SK-N-SH (cell line): Measurements from ENCODE around the gene ANKH. TPM values are rescaled to one million over a fixed set of nuclear protein-coding genes. Genes with fewer than 3 reads are reported as not detected.

Source experiments
- CTCF ChIA-PET: fragments of 300-600, 350-600 bp; formaldehyde crosslinking; extraction: SDS; loops from one replicate; lab custom pipeline; 2021; lab: Yijun Ruan, JAX
- POLR2A ChIA-PET: fragments of 350-600 bp; sonication (Branson Sonifier 250); formaldehyde crosslinking; extraction: SDS; loops from one replicate; lab custom pipeline; 2020; ENCODE audit warnings: antibody characterized with exemption, inconsistent platforms; lab: Yijun Ruan, JAX
- DNase-seq: peaks from one replicate; pipeline ENCODE4 v3.0.0; 2012
- H2AFZ ChIP-seq: fragments of 200-600 bp; sonication (generic); 2 replicates; pipeline ENCODE4 v1.8.1; 2016; ENCODE audit warnings: antibody characterized with exemption, mild to moderate bottlenecking, low read depth
- H3F3A ChIP-seq: fragments of 200-600 bp; sonication (generic); replicated peaks from 2 replicates; pipeline ENCODE3; 2016; ENCODE audit warnings: antibody characterized with exemption, mild to moderate bottlenecking; ENCODE audit not compliant: insufficient read depth
- H3K27ac ChIP-seq, 2 experiments: fragments of 200-500 bp in 1 of 2; fragments of 200-600 bp in 1 of 2; sonication (Bioruptor generic) in 1 of 2; sonication (generic), shearing (Covaris generic) in 1 of 2; 2 replicates each; pipeline versions ENCODE4 v1.5.1 to v1.6.1; 2014 to 2016; ENCODE audit warnings: low read depth in 2 of 2, inconsistent platforms in 1 of 2, low read length in 1 of 2, mild to moderate bottlenecking in 1 of 2, mixed read lengths in 1 of 2
- H3K27me3 ChIP-seq: fragments of 200-600 bp; sonication (generic), shearing (Covaris generic); 2 replicates; pipeline ENCODE4 v1.6.1; 2016; ENCODE audit warnings: mixed run types; ENCODE audit not compliant: insufficient read depth
- H3K36me3 ChIP-seq, 2 experiments: fragments of 200-500 bp in 1 of 2; fragments of 200-600 bp in 1 of 2; sonication (Bioruptor generic) in 1 of 2; sonication (generic) in 1 of 2; replicated peaks in 1 of 2; 2 replicates each; pipeline versions ENCODE3 to v1.5.1; 2014 to 2016; ENCODE audit warnings: low read length in 1 of 2, mild to moderate bottlenecking in 1 of 2; ENCODE audit not compliant: insufficient read depth in 2 of 2, control insufficient read depth in 1 of 2
- H3K4me1 ChIP-seq, 2 experiments: fragments of 200-500 bp in 1 of 2; fragments of 200-600 bp in 1 of 2; sonication (Bioruptor generic) in 1 of 2; sonication (generic), shearing (Covaris generic) in 1 of 2; 2 replicates each; pipeline versions ENCODE4 v1.5.1 to v1.6.1; 2014 to 2016; ENCODE audit warnings: low read depth in 1 of 2, low read length in 1 of 2, mixed run types in 1 of 2; ENCODE audit not compliant: insufficient read depth in 2 of 2, control insufficient read depth in 1 of 2
- H3K4me2 ChIP-seq: fragments of 200-600 bp; sonication (generic), shearing (Covaris generic); 2 replicates; pipeline ENCODE4 v1.6.1; 2017; ENCODE audit warnings: mixed run types
- H3K4me3 ChIP-seq, 2 experiments: fragments of 200-500 bp in 1 of 2; fragments of 200-600 bp in 1 of 2; sonication (Bioruptor generic) in 1 of 2; sonication (generic), shearing (Covaris generic) in 1 of 2; 2 replicates each; pipeline versions ENCODE4 v1.5.1 to v1.8.1; 2014 to 2016; ENCODE audit warnings: low read depth in 2 of 2, inconsistent platforms in 1 of 2, low read length in 1 of 2, mild to moderate bottlenecking in 1 of 2, mixed read lengths in 1 of 2, moderate library complexity in 1 of 2
- H3K79me2 ChIP-seq: fragments of 200-600 bp; sonication (generic); 2 replicates; pipeline ENCODE4 v1.8.1; 2017; ENCODE audit warnings: mild to moderate bottlenecking; ENCODE audit not compliant: insufficient read depth
- H3K9ac ChIP-seq: fragments of 200-600 bp; sonication (generic); 2 replicates; pipeline ENCODE4 v1.6.1; 2017; ENCODE audit warnings: mixed run types
- H3K9me2 ChIP-seq: fragments of 200-600 bp; sonication (generic); 2 replicates; pipeline ENCODE4 v1.6.1; 2017; ENCODE audit warnings: mixed run types
- H3K9me3 ChIP-seq: fragments of 200-600 bp; sonication (generic); 2 replicates; pipeline ENCODE4 v1.6.1; 2017; ENCODE audit warnings: mixed run types, mild to moderate bottlenecking, moderate library complexity
- H4K20me1 ChIP-seq: fragments of 200-600 bp; sonication (generic); 2 replicates; pipeline ENCODE4 v1.6.1; 2017; ENCODE audit warnings: mild to moderate bottlenecking, mixed run types; ENCODE audit not compliant: insufficient read depth
- EP300 ChIP-seq, 2 experiments: IDR thresholded peaks; 2 replicates each; pipeline versions ENCODE4 v1.4.0 to v1.6.1; 2012; ENCODE audit warnings: borderline replicate concordance in 1 of 2, low read depth in 1 of 2, low read length in 1 of 2
- FOXM1 ChIP-seq: IDR thresholded peaks from 2 replicates; pipeline ENCODE4 v1.4.0; 2012; ENCODE audit warnings: low read depth, mild to moderate bottlenecking
- MEF2A ChIP-seq: IDR thresholded peaks from 2 replicates; pipeline ENCODE4 v1.4.0; 2012; ENCODE audit warnings: low read depth, borderline replicate concordance
- NFIC ChIP-seq: IDR thresholded peaks from 2 replicates; pipeline ENCODE4 v1.4.0; 2012; ENCODE audit warnings: borderline replicate concordance
- RCOR1 ChIP-seq: fragments of 150-350 bp; IDR thresholded peaks from 2 replicates; pipeline ENCODE4 v1.6.1; 2017; ENCODE audit warnings: antibody characterized with exemption, low read length
- RFX5 ChIP-seq: IDR thresholded peaks from 2 replicates; pipeline ENCODE4 v1.6.1; 2012; ENCODE audit warnings: mild to moderate bottlenecking, improper control_type of control experiment, low read length
- TAF1 ChIP-seq: IDR thresholded peaks from 2 replicates; pipeline ENCODE4 v1.6.1; 2012; ENCODE audit warnings: low read depth, mild to moderate bottlenecking, low read length, moderate library complexity, borderline replicate concordance
- TCF12 ChIP-seq: IDR thresholded peaks from 2 replicates; pipeline ENCODE4 v1.4.0; 2012
- WGBS: methylation state at CpG from one replicate; pipeline ENCODE4 v1.1.6; 2017; ENCODE audit warnings: low lambda C conversion rate; 5-methylcytosine and 5-hydroxymethylcytosine counted together
- polyA plus RNA-seq, 3 experiments: library from polyadenylated mRNA; depleted of rRNA; stranded (reverse); fragments of >200 nt; gene quantifications; 2 replicates each; pipeline ENCODE4 v1.2.3, GENCODE V29; 2012
- TF ChIP-seq, protein P1 (sequence below): fragments of 150-350 bp; IDR thresholded peaks from 2 replicates; pipeline ENCODE4 v1.6.1; 2017; ENCODE audit warnings: antibody characterized with exemption, low read length, low read depth, borderline replicate concordance
- TF ChIP-seq, protein P2 (sequence below): IDR thresholded peaks from 2 replicates; pipeline ENCODE4 v1.4.0; 2012; ENCODE audit warnings: low read depth, borderline replicate concordance
- TF ChIP-seq, protein P3 (sequence below): IDR thresholded peaks from 2 replicates; pipeline ENCODE4 v1.6.1; 2012; ENCODE audit warnings: mild to moderate bottlenecking, low read depth, low read length, moderate library complexity
- TF ChIP-seq, protein P4 (sequence below): fragments of 150-350 bp; IDR thresholded peaks from 2 replicates; pipeline ENCODE4 v1.6.1; 2016; ENCODE audit warnings: mild to moderate bottlenecking, low read depth, low read length

Gene ANKH
- polyA plus RNA-seq, 1 of the 3 experiments (the other 2 are of a cell fraction): 22.0 TPM

DNA sequence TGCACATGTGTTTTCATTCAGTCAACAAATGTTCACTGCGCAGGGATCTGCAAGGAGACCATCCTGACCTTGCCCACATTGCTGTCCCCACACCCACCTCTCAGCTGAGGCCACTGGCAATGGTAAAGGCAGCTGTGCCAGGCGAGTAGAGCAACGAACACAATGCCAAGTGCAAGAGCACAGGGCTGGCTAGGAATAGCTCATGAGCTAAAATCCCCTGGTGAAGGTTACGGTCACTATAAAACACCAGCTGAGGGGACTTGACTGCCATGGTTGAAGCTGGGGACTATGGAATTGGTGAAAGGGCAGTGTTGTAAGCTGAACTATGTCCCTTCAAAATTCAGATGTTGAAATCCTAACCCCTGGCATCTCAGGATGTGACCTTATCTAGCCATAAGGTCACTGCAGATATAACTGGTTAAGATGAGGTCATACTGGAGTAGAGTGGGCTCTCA lies 111.0 kb downstream of the ANKH start (continued):
- TF ChIP-seq, protein P1, sequence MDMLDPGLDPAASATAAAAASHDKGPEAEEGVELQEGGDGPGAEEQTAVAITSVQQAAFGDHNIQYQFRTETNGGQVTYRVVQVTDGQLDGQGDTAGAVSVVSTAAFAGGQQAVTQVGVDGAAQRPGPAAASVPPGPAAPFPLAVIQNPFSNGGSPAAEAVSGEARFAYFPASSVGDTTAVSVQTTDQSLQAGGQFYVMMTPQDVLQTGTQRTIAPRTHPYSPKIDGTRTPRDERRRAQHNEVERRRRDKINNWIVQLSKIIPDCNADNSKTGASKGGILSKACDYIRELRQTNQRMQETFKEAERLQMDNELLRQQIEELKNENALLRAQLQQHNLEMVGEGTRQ: no peak
- no peak for TF ChIP-seq RFX5
- no peak for TF ChIP-seq EP300 (IDR thresholded peaks at IDR 0.05; ENCODE audit: borderline replicate concordance in 1 of 2, low read depth in 1 of 2, low read length in 1 of 2)

DNA sequence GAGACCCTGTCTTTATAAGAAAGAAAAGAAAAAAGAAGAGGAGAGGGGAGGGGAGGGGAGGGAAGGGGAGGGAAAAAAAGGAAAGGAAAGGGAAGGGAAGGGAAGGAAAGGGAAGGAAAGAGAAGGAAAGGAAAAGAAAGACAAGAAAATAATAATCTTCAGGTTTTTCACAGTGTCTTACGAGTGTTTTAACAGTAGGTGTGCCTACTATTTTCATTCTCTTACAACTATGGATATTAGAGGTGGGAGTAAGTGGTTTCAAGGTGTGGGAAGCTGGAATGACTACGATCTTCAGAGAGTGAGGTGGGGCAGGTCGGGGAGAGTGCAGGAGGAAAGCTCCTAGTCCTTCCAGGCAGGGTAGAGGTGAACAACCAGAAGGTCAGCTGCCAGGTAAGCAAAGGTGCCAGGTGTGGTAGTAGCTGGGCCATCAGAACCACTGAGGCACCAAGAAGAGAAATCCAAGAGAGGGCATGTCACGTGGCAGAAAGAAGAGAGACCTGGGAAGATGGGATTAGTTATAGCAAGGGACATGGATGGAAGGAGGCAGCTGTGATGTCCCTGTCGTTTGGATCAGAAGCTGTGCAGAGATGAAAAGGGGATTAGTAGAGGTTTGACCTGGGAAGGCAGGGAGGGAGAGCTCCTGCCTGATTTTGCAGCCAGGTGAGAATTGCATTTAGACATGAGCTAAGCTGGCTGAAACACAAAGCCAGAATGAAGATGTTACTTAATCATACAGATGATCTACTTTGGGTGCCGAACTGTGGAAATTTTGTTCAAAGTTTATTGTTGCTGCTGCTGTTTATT lies 111.6 kb downstream of the ANKH start:
- POLR2A ChIA-PET: no interaction called here
- Histone ChIP-seq H3K27me3 (no peaks in the 10 kb centered on the region), H3K9ac (no peak overlapping the region), H3K27ac (no peak overlapping the region), H4K20me1 (no peaks in the 10 kb centered on the region), H3K79me2 (no peaks in the 10 kb centered on the region; the same call in 1 of the 2 replicates), H3K4me2 (no peak overlapping the region), H3K36me3 (peaks cover 0 to 22% of the 10 kb centered on the region in 2 experiments), H2AFZ (no peak overlapping the region), H3F3A (no peaks in the 10 kb centered on the region), H3K9me2 (no peaks in the 10 kb centered on the region), H3K9me3 (no peaks in the 10 kb centered on the region), H3K4me3 (no peak overlapping the region), H3K4me1 (no peaks in the 10 kb centered on the region)
- DNase-seq: no peak
- 86% methylated on average over 6 of the region's 6 CpGs for WGBS
- CTCF ChIA-PET: interaction anchor here (0.6 to 1.1 kb wide), 5 partner anchors 32 to 1426 kb away, joined by 3 to 4 read pairs (median 3); no protein-coding TSS in a partner anchor
- TF ChIP-seq, protein P2, sequence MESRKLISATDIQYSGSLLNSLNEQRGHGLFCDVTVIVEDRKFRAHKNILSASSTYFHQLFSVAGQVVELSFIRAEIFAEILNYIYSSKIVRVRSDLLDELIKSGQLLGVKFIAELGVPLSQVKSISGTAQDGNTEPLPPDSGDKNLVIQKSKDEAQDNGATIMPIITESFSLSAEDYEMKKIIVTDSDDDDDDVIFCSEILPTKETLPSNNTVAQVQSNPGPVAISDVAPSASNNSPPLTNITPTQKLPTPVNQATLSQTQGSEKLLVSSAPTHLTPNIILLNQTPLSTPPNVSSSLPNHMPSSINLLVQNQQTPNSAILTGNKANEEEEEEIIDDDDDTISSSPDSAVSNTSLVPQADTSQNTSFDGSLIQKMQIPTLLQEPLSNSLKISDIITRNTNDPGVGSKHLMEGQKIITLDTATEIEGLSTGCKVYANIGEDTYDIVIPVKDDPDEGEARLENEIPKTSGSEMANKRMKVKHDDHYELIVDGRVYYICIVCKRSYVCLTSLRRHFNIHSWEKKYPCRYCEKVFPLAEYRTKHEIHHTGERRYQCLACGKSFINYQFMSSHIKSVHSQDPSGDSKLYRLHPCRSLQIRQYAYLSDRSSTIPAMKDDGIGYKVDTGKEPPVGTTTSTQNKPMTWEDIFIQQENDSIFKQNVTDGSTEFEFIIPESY: no peak
- TF ChIP-seq TAF1 (no peak), NFIC (no peak), RCOR1 (no peak), MEF2A (no peak), TCF12 (no peak), FOXM1 (no peak)
- TF ChIP-seq, protein P3, sequence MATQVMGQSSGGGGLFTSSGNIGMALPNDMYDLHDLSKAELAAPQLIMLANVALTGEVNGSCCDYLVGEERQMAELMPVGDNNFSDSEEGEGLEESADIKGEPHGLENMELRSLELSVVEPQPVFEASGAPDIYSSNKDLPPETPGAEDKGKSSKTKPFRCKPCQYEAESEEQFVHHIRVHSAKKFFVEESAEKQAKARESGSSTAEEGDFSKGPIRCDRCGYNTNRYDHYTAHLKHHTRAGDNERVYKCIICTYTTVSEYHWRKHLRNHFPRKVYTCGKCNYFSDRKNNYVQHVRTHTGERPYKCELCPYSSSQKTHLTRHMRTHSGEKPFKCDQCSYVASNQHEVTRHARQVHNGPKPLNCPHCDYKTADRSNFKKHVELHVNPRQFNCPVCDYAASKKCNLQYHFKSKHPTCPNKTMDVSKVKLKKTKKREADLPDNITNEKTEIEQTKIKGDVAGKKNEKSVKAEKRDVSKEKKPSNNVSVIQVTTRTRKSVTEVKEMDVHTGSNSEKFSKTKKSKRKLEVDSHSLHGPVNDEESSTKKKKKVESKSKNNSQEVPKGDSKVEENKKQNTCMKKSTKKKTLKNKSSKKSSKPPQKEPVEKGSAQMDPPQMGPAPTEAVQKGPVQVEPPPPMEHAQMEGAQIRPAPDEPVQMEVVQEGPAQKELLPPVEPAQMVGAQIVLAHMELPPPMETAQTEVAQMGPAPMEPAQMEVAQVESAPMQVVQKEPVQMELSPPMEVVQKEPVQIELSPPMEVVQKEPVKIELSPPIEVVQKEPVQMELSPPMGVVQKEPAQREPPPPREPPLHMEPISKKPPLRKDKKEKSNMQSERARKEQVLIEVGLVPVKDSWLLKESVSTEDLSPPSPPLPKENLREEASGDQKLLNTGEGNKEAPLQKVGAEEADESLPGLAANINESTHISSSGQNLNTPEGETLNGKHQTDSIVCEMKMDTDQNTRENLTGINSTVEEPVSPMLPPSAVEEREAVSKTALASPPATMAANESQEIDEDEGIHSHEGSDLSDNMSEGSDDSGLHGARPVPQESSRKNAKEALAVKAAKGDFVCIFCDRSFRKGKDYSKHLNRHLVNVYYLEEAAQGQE: no peak
- TF ChIP-seq, protein P4, sequence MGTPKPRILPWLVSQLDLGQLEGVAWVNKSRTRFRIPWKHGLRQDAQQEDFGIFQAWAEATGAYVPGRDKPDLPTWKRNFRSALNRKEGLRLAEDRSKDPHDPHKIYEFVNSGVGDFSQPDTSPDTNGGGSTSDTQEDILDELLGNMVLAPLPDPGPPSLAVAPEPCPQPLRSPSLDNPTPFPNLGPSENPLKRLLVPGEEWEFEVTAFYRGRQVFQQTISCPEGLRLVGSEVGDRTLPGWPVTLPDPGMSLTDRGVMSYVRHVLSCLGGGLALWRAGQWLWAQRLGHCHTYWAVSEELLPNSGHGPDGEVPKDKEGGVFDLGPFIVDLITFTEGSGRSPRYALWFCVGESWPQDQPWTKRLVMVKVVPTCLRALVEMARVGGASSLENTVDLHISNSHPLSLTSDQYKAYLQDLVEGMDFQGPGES: no peak
